Upper lobe of left lung (tissue), 6 donors: ENCODE data around the gene XRCC6. TPM values are rescaled to one million over a fixed set of nuclear protein-coding genes. Genes with fewer than 3 reads are reported as not detected.
"Not testable (repeated sequence)": the region's sequence is repeated elsewhere in the genome, so short reads cannot be mapped to it uniquely, and the experiment has no call there.

Source experiments
- ATAC-seq, 2 donors: fragments of 200-7000 bp; cut with Tn5 transposase; one replicate each; pipeline ENCODE4 v1.9.1; 2022; ENCODE audit warnings: mild to moderate bottlenecking in 2 of 2, moderate library complexity in 2 of 2; ENCODE audit not compliant: low FRiP score in 2 of 2
- DNase-seq, 2 donors: peaks; one replicate each; pipeline ENCODE4 v3.0.0-alpha.2; 2019 to 2020
- H3K27ac ChIP-seq, 4 donors: fragments of 200-600 bp; sonication (generic); one replicate each; pipeline ENCODE4 v1.5.1; 2016 to 2019
- H3K27me3 ChIP-seq, 4 donors: fragments of 200-600 bp; sonication (generic); one replicate each; pipeline ENCODE4 v1.5.1; 2017 to 2019
- H3K36me3 ChIP-seq, 4 donors: fragments of 200-600 bp; sonication (generic); one replicate each; pipeline ENCODE4 v1.5.1; 2016 to 2019
- H3K4me1 ChIP-seq, 4 donors: fragments of 200-600 bp; sonication (generic); one replicate each; pipeline ENCODE4 v1.5.1; 2018 to 2019
- H3K4me3 ChIP-seq, 4 donors: fragments of 200-600 bp; sonication (generic); one replicate each; pipeline ENCODE4 v1.5.1; 2017 to 2019; ENCODE audit warnings: mild to moderate bottlenecking in 2 of 4, moderate library complexity in 1 of 4
- H3K9me3 ChIP-seq, 4 donors: fragments of 200-600 bp; sonication (generic); one replicate each; pipeline ENCODE4 v1.5.1; 2018 to 2019
- CTCF ChIP-seq, 6 experiments: fragments of 450-650 bp in 4 of 6; fragments of 200-600 bp in 2 of 6; sonication (generic) in 2 of 6; IDR thresholded peaks; one replicate each; pipeline ENCODE4 v1.5.1; 2016 to 2019; ENCODE audit warnings: antibody characterized with exemption in 6 of 6
- EP300 ChIP-seq, 4 donors: sonication (generic); formaldehyde crosslinking; IDR thresholded peaks; one replicate each; pipeline ENCODE4 v1.5.1; 2017; ENCODE audit warnings: antibody characterized with exemption in 4 of 4, control low read depth in 2 of 4
- POLR2A ChIP-seq, 4 donors: fragments of 450-650 bp; IDR thresholded peaks; one replicate each; pipeline ENCODE4 v1.5.1; 2016 to 2017; ENCODE audit warnings: antibody characterized with exemption in 4 of 4, mild to moderate bottlenecking in 2 of 4
- POLR2AphosphoS5 ChIP-seq, 2 donors: sonication (generic); formaldehyde crosslinking; IDR thresholded peaks; one replicate each; pipeline ENCODE4 v1.5.1; 2017; ENCODE audit warnings: antibody characterized with exemption in 2 of 2
- WGBS, 2 donors: methylation state at CpG; one replicate each; pipeline ENCODE4 v1.1.5; 2017 to 2018; 5-methylcytosine and 5-hydroxymethylcytosine counted together
- total RNA-seq, 6 donors: library from RNA; depleted of rRNA in 4 of 6; stranded (reverse); fragments of >200 nt in 4 of 6; gene quantifications; one replicate each; pipeline versions ENCODE4 v1.1.0 to v1.2.1, GENCODE V29; 2016 to 2021
- donor health status: DM: no; HTN: no; CAD: no; lungs with moderate emphysema.
- donor health status: DM: no; HTN: yes; CAD: no; lungs with severe emphysema.

The XRCC6 gene
- total RNA-seq, 6 donors from 2014 or later = 83.8 to 209 (median 167) TPM

- WGBS, 2 donors = 85 to 91% methylated on average over 3 of the region's 3 CpGs
- H3K4me3 ChIP-seq = no peak overlapping the region
- H3K4me1 ChIP-seq = peaks cover 9 to 33% (median 12%) of the 10 kb centered on the region in 4 donors
- no peak for ATAC-seq
- peaks cover 4 to 25% (median 19%) of the 10 kb centered on the region in 4 donors for H3K36me3 ChIP-seq
- H3K27ac ChIP-seq = no peak overlapping the region
- TF ChIP-seq CTCF (IDR thresholded peaks at IDR 0.05) = no peak
- no peak for TF ChIP-seq EP300 (IDR thresholded peaks at IDR 0.05)
- TF ChIP-seq POLR2AphosphoS5 (IDR thresholded peaks at IDR 0.05) = no peak
- TF ChIP-seq POLR2A (IDR thresholded peaks at IDR 0.05) = no peak
- no peaks in the 10 kb centered on the region for H3K27me3 ChIP-seq
- DNase-seq = no peak
- H3K9me3 ChIP-seq = no peaks in the 10 kb centered on the region
Observed at GRCh38 chr22:41683616-41684015, 62.5 kb downstream of the XRCC6 start.

- H3K36me3 ChIP-seq = peaks cover 0 to 20% (median 14%) of the 10 kb centered on the region in 4 donors
- no peaks in the 10 kb centered on the region for H3K9me3 ChIP-seq
- DNase-seq (no peak), ATAC-seq (no peak)
- no peak for TF ChIP-seq POLR2AphosphoS5 (IDR thresholded peaks at IDR 0.05)
- no peak for TF ChIP-seq EP300 (IDR thresholded peaks at IDR 0.05)
- H3K4me1 ChIP-seq = peaks cover 12 to 36% (median 13%) of the 10 kb centered on the region in 4 donors
- 90 to 92% methylated on average over 4 of the region's 4 CpGs for WGBS, 2 donors
- H3K27ac ChIP-seq = no peak overlapping the region
- no peak overlapping the region for H3K4me3 ChIP-seq
- no peaks in the 10 kb centered on the region for H3K27me3 ChIP-seq
Observed at GRCh38 chr22:41684194-41684593, 63.1 kb downstream of the XRCC6 start.

GRCh38 chr22:41686890-41687289, 65.8 kb downstream of the XRCC6 start:
- not testable (repeated sequence) for H3K4me3 ChIP-seq, DNase-seq, H3K36me3 ChIP-seq, H3K9me3 ChIP-seq, ATAC-seq, H3K27ac ChIP-seq, H3K27me3 ChIP-seq
- H3K4me1 ChIP-seq = peaks cover 16 to 35% (median 19%) of the 10 kb centered on the region in 4 donors
- WGBS, 2 donors = 89 to 94% methylated on average over 11 of the region's 11 CpGs

- peak overlapping the region; percentile 71 to 90 (median 86) for H3K4me3 ChIP-seq
- no peaks in the 10 kb centered on the region for H3K9me3 ChIP-seq
- H3K4me1 ChIP-seq = peaks cover 16 to 32% (median 19%) of the 10 kb centered on the region in 4 donors
- WGBS, 2 donors = 1 to 3% methylated on average over 19 to 20 of the region's 20 CpGs
- DNase-seq (peak; percentile 33 to 54), ATAC-seq (peak; percentile 47 to 58)
- no peaks in the 10 kb centered on the region for H3K27me3 ChIP-seq
- H3K27ac ChIP-seq = peak overlapping the region; percentile 92 to 98 (median 98)
- H3K36me3 ChIP-seq = no peaks in the 10 kb centered on the region
- TF ChIP-seq EP300 (IDR thresholded peaks at IDR 0.05) (no peak), POLR2AphosphoS5 (IDR thresholded peaks at IDR 0.05) (peak in 1 of 2 donors; percentile 2)
Observed at GRCh38 chr22:41687901-41688364, 66.8 kb downstream of the XRCC6 start.

- H3K36me3 ChIP-seq = peaks cover 0 to 4% (median 2%) of the 10 kb centered on the region in 4 donors
- peak within 1 kb of the TSS; percentile 92 to 98 (median 98) for H3K27ac ChIP-seq
- peaks cover 16 to 31% (median 19%) of the 10 kb centered on the region in 4 donors for H3K4me1 ChIP-seq
- 1% methylated on average over 37 to 48 of the region's 62 CpGs for WGBS, 2 donors
- no peaks in the 10 kb centered on the region for H3K9me3 ChIP-seq
- H3K27me3 ChIP-seq = no peaks in the 10 kb centered on the region
- TF ChIP-seq POLR2AphosphoS5 (IDR thresholded peaks at IDR 0.05) (peak; percentile 95 to 96), EP300 (IDR thresholded peaks at IDR 0.05) (peak in 2 of 4 donors; percentile 86 to 92), CTCF (IDR thresholded peaks at IDR 0.05) (peak in 4 of 6 experiments; percentile 24 to 48 (median 40)), POLR2A (IDR thresholded peaks at IDR 0.05) (peak in 3 of 4 donors; percentile 73 to 91 (median 81))
- DNase-seq (peak; percentile 96), ATAC-seq (peak; percentile 97 to 99)
- H3K4me3 ChIP-seq = peak within 1 kb of the TSS; percentile 71 to 90 (median 86)
Observed at GRCh38 chr22:41688365-41689211, 67.5 kb downstream of the XRCC6 start, which contains the start of gene SNU13. Gene SNU13, minus strand, starts transcription at chr22:41688867. Its CDS starts 71 bp downstream, at chr22:41688796.

- peaks cover 0 to 10% (median 7%) of the 10 kb centered on the region in 4 donors for H3K36me3 ChIP-seq
- TF ChIP-seq POLR2A (IDR thresholded peaks at IDR 0.05) (no peak), POLR2AphosphoS5 (IDR thresholded peaks at IDR 0.05) (no peak), EP300 (IDR thresholded peaks at IDR 0.05) (no peak), CTCF (IDR thresholded peaks at IDR 0.05) (no peak)
- no peaks in the 10 kb centered on the region for H3K9me3 ChIP-seq
- H3K27ac ChIP-seq = peak overlapping the region in 2 of 4 donors; percentile 57 to 97
- ATAC-seq = no peak
- peak in 1 of 2 donors; percentile 32 for DNase-seq
- peaks cover 16 to 31% (median 19%) of the 10 kb centered on the region in 4 donors for H3K4me1 ChIP-seq
- WGBS, 2 donors = 92 to 100% methylated on average over 2 to 3 of the region's 3 CpGs
- H3K4me3 ChIP-seq = no peak overlapping the region
- no peaks in the 10 kb centered on the region for H3K27me3 ChIP-seq
Observed at GRCh38 chr22:41690476-41690875, 69.4 kb downstream of the XRCC6 start.
